ENCODE results near the gene PBX1.

DNA sequence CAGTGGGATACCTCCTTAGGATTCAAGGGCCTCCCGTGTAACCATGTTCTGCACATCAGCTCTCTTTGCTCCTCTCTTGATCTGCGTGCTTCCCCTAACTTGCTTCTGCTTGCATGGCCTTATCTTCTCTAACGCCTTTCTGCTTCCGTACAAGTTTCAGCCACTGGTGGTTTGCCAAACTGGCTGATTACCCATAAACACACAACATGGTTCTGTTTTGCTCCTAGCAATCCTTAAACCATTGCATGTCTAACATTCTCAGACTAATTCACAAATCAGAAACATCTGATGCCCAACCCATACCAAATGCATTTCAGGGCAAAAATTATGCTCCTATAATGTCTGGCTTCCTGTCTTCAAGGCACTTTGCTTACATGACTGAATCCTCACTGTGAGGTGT is 166.4 kb downstream of the PBX1 start:
- TF ChIP-seq POLR2A (IDR thresholded peaks at IDR 0.05) (no peak), POLR2AphosphoS5 (IDR thresholded peaks at IDR 0.05) (no peak)
- TF ChIP-seq, protein P1, sequence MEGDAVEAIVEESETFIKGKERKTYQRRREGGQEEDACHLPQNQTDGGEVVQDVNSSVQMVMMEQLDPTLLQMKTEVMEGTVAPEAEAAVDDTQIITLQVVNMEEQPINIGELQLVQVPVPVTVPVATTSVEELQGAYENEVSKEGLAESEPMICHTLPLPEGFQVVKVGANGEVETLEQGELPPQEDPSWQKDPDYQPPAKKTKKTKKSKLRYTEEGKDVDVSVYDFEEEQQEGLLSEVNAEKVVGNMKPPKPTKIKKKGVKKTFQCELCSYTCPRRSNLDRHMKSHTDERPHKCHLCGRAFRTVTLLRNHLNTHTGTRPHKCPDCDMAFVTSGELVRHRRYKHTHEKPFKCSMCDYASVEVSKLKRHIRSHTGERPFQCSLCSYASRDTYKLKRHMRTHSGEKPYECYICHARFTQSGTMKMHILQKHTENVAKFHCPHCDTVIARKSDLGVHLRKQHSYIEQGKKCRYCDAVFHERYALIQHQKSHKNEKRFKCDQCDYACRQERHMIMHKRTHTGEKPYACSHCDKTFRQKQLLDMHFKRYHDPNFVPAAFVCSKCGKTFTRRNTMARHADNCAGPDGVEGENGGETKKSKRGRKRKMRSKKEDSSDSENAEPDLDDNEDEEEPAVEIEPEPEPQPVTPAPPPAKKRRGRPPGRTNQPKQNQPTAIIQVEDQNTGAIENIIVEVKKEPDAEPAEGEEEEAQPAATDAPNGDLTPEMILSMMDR (IDR thresholded peaks at IDR 0.05): no peak

Data from sigmoid colon (tissue), 4 donors.